Amygdala (tissue), 56 donors: ENCODE data around the gene SLC39A11.
"Not testable (repeated sequence)": the region's sequence is repeated elsewhere in the genome, so short reads cannot be mapped to it uniquely, and the experiment has no call there.

Experiments
- DNase-seq, 56 donors: peaks; one replicate each; lab custom pipeline; 2025; lab: John Stamatoyannopoulos, UW

SLC39A11 gene

DNA sequence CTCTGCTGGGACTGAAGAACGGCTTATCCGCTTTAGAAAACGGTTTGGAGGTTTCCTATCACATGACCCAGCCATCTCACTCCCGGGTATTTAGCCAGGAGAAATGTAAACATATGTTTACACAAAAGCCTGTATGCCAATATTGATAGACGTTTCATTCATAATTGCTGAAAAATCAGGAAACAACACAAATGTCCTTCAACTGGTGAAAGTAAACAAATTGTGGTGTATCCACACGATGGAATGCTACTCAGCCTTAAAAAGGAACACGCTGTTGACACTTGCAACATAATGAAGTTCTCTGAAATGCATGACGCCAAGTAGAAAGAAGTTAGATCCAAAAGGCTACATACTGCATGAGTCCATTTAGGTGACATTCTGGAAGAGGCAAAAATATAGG lies 157.6 kb downstream of the SLC39A11 start:
- DNase-seq, result no peak

DNA sequence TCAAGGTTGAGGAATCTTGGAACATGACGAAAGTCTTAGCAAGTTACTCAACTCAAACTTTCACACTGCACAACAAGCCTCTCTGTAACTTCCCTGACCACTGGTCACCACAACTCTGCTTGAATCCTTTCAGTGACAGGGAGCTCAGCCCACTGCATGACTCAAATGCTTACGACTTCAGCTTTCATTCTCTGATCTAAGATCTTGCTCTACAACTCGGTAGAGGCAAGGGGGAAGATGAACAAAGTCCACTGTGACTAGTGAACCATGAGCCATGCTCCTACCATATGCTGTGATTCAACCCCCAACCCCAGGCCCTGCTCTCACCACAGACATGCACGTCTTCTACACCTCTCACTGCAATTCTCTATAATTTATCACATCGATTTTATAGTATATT lies 160.9 kb downstream of the SLC39A11 start:
- no peak for DNase-seq

DNA sequence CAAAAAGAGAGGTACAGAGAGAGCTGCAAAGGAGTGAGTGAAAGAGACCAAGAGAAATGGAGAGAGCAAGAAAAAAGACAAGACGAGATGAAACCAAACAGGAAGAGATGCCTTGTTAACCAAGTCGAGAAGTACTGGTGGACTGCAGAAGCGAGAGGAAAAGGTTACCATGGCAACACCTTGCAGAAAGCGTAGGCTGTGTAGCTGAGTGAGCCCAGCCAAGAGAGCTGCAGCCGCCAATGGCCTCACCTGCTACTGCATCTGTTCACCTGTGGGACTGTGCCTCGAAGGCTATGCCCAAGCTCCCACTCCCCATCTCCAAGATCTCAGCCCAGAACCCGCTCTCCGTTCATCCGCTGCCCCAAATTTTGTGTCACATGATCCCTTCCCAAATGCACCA lies 161.3 kb downstream of the SLC39A11 start:
- DNase-seq, result peak in 12 of 56 donors; percentile 7 to 43 (median 29)

DNA sequence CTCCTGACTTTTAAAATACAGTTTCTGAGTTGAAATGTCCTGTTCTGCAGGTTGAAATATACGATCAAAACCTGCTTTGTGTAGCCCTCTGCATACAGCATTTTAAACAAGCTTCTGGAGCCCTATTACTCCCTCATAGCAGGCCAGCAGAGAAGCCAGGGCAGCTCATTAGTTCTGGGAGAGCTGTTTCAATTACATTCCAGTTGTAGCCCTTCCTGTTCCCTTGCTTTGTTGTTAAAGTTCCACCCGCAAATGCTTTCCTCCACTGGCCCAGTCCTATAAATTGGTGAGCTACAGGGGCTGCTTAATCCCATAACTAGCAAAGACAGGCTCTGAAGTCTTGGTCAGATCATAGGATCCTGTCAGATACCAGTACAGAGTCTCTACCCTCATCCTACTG lies 162.5 kb downstream of the SLC39A11 start:
- no peak for DNase-seq

DNA sequence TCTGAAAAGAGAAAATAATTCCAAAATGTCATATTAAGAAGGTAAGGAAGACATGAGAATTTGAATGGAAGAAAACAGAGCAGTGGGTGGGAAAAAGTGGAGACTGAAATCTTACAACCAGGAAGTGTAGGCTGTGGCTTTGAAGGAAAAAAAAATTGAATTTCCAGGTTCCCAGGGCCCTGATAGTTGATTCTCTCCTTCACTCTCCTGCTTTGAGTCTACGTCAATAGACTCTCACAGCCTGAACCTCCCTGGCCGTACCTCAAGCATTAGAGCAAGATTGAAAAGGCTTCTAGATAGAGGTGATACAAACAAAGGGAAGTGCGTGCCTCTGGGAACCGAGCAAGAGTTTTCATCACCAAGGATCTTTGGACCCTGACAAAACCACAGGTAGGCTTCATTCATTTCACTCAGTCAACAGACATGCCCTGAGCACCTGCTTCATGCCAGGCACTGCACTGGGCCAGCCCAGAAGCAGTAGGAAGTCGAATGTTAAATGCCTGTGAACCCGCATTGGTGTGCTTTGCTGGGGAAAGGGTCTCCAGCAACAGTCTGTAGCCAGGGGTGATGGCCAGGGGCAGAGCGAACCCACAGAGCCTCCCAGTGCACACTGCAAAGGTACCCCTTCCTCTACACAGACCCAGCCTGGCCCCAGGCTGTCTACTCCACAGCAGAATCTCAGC lies 163.9 kb downstream of the SLC39A11 start:
- DNase-seq, result no peak

DNA sequence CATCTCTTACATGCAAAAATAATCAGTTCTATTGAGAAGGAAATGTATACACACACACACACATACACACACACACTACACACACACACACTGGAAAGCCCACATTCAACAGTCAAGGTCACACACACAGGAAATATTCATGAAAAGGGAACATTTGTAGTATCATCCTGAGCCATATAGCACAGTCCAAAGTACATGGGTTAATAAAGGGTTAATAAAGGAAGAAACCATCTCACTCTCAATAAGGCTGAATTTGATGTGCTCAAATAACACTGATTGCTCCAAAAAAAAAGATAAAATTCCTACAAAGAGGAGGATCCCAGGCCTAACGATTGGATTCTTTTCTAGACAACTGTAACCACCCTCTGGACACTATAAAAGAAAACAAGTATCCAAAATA lies 164.7 kb downstream of the SLC39A11 start:
- DNase-seq, result no peak

DNA sequence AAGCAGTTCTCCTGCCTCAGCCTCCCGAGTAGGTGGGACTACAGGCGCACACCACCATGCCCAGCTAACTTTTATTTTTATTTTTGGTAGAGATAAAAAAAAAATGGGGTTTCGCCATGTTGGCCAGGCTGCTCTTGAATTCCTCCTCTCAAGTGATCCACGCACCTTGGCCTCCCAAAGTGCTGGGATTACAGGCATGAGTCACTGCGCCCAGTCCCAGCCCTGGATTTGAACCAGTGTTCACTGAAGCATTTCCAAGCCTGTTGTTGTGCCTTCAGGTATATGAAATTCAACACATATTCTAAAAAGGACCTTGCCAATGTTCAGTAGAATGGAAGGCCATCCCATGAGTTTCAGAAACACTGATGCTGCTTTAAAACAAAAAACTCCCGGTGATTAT lies 165.3 kb downstream of the SLC39A11 start:
- no peak for DNase-seq

DNA sequence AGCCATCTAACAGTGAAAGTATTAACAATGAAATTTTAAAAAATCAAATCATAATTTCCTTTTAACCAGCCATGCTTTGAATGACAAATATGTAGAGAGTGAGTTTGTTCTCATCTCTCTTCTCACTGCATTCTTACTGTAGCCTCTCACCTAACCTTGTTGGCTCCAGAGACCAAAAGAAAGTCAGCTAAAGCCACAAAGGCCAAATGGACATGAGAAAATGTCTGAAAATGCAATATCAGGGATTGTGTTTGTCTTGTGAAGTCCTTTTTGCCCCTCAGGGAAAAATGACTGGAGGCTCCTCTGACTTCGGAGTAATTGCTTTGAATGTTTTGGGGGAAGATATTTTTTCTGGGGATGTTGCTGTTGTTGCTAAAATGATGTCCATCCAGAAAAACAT lies 166.3 kb downstream of the SLC39A11 start:
- no peak for DNase-seq

DNA sequence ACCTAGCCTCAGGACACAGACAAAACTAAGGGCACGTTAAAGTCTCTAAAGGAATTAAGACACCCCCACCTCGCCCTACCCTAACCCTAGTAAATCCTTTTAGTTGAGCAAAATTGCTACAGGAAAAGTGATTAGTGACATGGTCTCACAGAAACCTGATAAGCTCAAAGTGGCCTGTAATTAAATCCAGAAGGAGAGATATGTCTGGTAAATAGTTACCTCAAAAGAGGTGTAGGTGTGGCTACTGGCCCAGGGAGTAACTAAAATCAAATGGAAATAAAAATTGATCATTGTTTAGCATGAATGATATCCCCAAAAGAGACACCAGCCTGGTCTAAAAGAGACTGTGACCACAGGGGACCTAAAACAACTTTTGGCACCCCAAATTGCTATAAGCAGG lies 168.3 kb downstream of the SLC39A11 start:
- DNase-seq, result no peak

DNA sequence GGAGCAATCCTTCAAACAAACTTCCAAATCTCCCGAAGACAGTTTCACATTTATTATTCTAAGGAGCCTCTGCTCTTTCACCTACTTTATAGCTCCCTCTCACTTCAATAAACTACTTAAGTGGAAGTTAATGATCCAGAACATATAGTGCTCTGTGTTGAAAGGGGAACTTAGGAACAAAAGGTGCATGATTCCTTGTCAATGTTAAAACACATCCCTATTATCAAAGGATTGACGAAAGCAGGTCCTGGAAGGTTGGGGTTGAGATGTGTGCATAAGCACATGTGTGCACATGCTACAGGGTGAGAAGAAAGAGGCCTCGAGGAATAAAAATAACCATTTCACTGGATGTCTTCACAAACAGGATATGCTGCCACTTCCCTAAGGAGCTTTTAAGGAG lies 170.3 kb downstream of the SLC39A11 start:
- no peak for DNase-seq

DNA sequence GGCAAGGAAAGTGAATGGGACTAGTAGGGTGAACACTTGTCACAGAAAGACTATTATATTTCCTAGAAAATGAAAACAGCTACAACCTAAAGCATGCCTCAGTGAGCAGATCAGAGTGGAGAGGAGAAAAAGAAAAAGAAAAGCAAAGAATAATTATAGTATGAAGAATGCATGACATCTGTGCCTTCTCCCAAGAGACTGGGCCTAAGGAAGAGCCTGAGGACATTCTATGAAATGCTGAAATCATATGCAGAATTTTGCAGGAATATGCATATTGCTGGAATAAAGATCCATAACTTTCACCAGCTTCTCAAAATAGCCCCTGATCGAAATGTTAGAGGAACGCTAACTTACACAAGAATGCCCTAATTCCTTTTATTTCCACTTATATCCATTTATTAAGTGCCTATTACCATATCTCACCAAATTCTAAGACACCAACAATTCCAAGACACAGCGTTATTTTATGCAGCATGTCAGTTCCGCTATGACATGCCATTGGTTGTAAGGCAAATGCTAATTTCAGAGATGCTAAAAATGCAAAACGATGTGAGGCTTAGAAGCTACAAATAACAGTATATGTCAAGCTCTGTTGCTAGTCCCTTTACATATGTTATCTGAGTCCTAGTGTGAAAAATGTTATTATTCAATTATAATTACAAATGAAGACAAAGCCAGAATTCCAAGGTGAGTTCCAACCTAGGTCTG lies 171.0 kb downstream of the SLC39A11 start:
- no peak for DNase-seq

DNA sequence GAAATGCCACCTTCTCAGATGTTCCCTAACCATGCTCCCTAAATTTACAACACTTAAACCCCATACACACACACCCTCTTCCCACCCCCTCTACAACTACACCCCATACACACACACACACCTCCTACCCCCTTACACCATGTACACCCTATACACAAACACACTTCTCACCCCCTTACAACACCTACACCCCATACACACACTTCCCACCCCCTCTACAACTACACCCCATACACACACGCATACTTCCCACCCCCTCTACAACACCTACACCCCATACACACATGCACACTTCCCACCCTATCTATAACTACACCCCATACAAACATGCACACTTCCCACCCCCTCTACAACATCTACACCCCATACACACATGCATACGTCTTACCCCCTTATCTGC lies 172.0 kb downstream of the SLC39A11 start:
- DNase-seq, result no peak

DNA sequence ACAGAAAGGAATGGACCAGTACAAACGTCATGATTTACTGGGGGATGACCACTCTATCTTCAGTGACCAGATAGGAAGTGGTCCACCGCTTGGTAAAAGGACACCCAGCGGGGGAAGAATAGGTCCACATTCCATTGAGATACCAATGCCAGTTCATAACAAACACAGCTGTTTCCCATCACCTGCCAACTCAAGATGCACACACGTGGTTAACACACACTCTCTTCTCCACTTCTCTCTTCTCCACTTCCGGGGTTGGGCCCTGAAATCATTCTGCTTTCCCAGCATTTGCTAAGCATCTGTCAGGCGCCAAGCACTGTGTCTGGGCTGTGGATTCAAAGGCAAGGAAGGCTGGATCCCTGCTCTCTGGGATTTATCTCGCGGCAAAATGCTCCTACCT lies 175.5 kb downstream of the SLC39A11 start:
- DNase-seq, result no peak

DNA sequence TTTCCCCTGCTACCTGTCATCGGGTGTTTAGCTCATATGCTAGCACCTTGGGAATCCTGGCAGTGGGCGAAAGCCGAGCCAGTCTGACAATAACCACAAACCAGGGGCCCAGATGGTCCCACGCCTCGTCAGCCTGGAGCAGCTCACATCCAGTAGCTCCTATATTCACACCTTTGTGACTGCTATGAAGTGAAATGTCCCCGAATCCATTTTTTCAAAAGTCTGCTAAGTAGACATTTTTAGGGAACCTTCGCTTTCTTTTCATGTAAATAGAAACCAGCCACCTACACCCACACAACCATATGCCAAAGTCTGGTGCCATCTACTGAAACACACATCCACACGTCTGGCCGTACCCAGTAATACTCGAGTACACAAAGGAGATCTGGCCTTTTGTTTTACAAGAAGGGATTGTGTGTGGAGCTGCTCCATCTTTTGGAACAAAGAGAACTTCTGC lies 176.8 kb downstream of the SLC39A11 start:
- peak in 28 of 56 donors; percentile 4 to 68 (median 38) for DNase-seq

DNA sequence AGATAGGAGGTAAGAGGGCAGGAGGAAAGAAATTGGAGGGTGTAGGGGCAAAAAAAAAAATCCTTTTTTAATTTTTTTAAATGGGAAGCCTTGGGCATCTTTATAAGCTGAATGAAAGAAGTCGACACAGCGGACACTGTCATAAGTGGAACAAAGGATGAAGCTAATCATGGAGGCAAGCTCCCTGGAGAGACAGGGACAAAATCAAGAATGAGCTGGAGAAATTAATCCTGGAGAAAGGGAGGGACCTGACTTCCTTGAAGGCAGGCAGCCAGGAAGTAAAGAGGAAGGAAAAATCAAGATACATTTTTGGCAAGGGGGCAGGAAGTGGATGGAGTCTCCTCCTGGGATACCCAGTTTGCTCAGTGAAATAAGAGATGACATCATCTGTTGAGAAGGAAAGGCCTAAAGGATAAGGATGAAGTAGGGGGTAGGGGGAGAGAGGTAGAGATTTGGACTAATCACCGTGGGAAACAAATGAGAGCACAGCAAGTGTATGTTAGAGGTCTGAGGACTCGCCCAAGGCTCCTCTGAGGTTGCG lies 179.3 kb downstream of the SLC39A11 start:
- DNase-seq, result no peak

DNA sequence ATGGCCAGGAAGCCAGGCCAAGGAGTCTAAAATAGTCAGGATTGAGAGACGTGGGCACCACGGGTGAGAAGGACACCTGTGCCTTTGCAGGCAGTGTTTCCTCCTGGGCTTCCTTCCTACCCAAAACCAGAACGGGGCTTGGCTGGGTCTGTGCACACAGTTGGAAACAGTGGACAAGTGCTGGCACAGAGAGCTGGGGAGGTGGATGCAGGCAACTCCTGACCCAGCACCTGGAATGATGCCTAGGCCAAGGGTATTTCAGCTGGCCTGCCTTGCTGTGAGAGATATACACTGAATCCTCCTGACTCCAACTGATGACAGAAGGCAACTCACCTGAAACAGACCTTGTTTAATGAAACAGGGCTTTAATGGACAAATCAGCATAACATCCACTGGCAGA lies 186.2 kb downstream of the SLC39A11 start:
- DNase-seq, result no peak

DNA sequence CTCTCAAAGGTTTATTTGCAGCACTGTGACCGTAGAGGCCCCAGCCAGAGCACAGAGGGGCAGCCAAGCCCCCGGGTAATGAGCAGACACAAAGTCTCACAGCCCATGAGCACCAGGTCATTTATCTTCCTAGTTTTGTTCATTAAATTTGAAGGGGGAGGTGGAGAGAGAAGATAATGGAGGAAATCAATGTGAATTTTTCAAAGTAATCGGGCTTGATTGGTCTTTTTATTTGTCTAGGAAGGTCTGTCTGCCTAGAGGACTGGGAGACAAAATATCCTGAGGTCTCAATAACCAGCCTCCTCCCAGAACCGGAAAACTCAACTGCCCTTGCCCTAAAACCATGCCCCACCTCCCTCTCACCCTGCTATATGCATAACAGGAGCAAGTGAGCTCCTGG lies 189.0 kb downstream of the SLC39A11 start:
- DNase-seq, result no peak

DNA sequence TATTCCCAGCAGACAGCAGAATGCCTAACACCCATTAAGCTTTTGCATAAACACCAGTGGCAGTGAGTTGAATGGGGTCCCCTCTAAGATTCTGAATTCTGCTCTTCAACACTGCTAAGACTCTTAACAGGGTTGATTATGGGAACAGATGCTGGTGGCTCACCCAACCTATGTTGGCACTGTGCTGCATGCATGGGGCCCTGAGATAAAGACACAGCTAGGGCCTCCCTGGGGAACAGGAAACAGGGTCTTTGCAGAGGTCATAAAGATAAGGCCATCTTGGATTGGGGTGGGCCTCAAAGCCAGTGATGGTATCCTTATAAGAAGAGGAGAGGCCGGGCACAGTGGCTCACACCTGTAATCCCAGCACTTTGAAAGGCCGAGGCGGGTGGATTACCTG lies 190.8 kb downstream of the SLC39A11 start:
- DNase-seq, result no peak

DNA sequence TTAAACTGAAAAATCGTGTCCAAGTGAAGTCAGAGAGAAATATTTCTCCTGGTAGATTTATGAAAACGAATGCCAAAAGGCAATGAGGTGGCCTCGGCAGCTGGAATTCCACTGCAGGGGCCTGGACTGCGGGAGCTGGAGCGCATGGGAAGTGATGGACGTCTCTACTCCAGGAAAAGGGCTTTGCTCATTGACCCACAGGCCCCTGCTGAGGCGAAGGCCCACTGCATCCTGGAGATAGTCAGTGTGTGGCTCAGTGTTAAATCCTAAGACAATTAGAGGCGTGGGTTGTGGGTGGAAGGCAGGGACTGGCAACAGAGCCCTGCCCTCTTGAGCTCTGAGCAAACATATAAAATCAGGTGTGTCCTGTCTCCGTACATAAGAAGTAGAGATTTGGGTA lies 191.4 kb downstream of the SLC39A11 start:
- DNase-seq, result no peak

DNA sequence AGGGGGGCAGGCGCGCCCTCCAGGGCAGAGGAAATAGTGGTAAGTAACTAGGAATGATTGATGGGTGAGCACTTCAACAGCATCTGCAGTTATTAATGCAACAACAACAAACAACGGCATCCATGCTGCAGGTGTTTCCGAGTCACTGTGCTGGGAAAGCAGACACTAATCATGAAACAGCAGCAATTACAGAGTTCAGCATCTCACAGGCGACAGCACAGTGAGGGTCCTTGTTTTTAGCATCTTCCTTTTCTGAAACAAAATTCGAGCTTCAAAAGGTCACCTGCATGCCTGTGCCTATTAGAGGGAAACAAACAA lies 191.9 kb downstream of the SLC39A11 start:
- no peak for DNase-seq

DNA sequence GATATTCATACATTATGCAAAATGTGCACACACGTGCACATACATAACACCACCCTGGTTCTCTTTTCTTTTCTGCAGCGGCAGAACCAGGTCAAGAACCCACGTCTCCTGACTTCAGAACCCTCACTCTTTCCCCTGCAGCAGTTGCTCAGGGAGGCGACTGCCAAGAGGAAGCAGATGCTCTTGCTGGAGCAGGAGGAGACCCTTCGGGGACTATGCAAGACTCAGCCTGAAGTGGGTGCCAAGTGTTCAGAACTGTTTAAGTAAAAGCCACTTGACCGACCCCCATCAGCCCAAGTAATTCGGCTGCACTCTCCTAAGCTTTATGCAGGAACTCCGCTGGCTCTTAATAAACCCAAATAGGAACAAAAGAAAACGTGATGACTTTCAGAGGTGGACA lies 193.8 kb downstream of the SLC39A11 start:
- DNase-seq, result no peak

DNA sequence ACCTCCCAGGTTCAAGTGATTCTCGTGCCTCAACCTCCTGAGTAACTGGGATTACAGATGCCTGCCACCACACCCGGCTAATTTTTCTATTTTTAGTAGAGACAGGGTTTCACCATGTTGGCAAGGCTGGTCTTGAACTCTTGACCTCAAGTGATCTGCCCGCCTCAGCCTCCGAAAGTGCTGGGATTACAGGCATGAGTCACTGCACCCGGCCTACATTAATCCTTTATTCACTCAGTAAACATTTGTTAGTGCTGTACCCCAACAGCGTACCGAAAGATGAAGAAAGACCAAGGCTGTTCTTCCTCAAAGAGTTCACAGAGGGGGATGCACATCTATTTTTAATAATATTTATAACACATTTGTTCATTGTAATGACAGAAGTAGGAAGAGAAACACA lies 196.2 kb downstream of the SLC39A11 start:
- not testable (repeated sequence) for DNase-seq
